GM18505 (cell line): ENCODE data around the gene HIGD2B.
"Not testable (repeated sequence)": the region's sequence is repeated elsewhere in the genome, so short reads cannot be mapped to it uniquely, and the experiment has no call there.

Source experiments
- ATAC-seq: cut with Tn5 transposase; IDR thresholded peaks from one replicate; pipeline ENCODE4 v1.9.1; 2021; ENCODE audit not compliant: unreplicated experiment
- POLR2A ChIP-seq: IDR thresholded peaks from 4 replicates; pipeline ENCODE4 v1.6.1; 2011; ENCODE audit warnings: borderline replicate concordance; ENCODE audit not compliant: insufficient read depth, insufficient read length; ENCODE audit errors: extremely low read depth

The HIGD2B gene

GRCh38 chr15:72685925-72686794, at the start of gene HIGD2B, which contains the start of gene BBS4:
Gene HIGD2B, minus strand, starts transcription at chr15:72686182. Its CDS starts 9,808 bp downstream, at chr15:72676374.
Gene BBS4, plus strand, starts transcription at chr15:72686207. Its CDS starts 21 bp downstream, at chr15:72686228.
- ATAC-seq: peak; percentile 98
- TF ChIP-seq POLR2A: peak; percentile 85

GRCh38 chr15:72735111-72735510, 49.1 kb upstream of the HIGD2B start:
- ATAC-seq: no peak
- TF ChIP-seq POLR2A: no peak

GRCh38 chr15:72733941-72734738, 48.2 kb upstream of the HIGD2B start:
- no peak for TF ChIP-seq POLR2A
- ATAC-seq: no peak

GRCh38 chr15:72732516-72732915, 46.5 kb upstream of the HIGD2B start:
- no peak for TF ChIP-seq POLR2A
- ATAC-seq: no peak

GRCh38 chr15:72732086-72732485, 46.1 kb upstream of the HIGD2B start:
- ATAC-seq: no peak
- no peak for TF ChIP-seq POLR2A

- no peak for ATAC-seq
- TF ChIP-seq POLR2A: no peak
These were observed 42.8 kb upstream of the HIGD2B start for GRCh38 chr15:72728821-72729220.

- ATAC-seq: not testable (repeated sequence)
These were observed 42.3 kb upstream of the HIGD2B start for GRCh38 chr15:72728249-72728648.

GRCh38 chr15:72727154-72727553, 41.2 kb upstream of the HIGD2B start:
- TF ChIP-seq POLR2A: no peak
- no peak for ATAC-seq

GRCh38 chr15:72725851-72726250, 39.9 kb upstream of the HIGD2B start:
- not testable (repeated sequence) for ATAC-seq

- no peak for TF ChIP-seq POLR2A
- no peak for ATAC-seq
These were observed 39.5 kb upstream of the HIGD2B start for GRCh38 chr15:72725446-72725845.

GRCh38 chr15:72724028-72724427, 38.0 kb upstream of the HIGD2B start:
- no peak for ATAC-seq
- TF ChIP-seq POLR2A: no peak

- no peak for ATAC-seq
- TF ChIP-seq POLR2A: no peak
These were observed 36.2 kb upstream of the HIGD2B start for GRCh38 chr15:72722071-72722696.

GRCh38 chr15:72708551-72709303, 22.7 kb upstream of the HIGD2B start:
- ATAC-seq: not testable (repeated sequence)
